ENCODE data around the gene BRI3BP.

DNA sequence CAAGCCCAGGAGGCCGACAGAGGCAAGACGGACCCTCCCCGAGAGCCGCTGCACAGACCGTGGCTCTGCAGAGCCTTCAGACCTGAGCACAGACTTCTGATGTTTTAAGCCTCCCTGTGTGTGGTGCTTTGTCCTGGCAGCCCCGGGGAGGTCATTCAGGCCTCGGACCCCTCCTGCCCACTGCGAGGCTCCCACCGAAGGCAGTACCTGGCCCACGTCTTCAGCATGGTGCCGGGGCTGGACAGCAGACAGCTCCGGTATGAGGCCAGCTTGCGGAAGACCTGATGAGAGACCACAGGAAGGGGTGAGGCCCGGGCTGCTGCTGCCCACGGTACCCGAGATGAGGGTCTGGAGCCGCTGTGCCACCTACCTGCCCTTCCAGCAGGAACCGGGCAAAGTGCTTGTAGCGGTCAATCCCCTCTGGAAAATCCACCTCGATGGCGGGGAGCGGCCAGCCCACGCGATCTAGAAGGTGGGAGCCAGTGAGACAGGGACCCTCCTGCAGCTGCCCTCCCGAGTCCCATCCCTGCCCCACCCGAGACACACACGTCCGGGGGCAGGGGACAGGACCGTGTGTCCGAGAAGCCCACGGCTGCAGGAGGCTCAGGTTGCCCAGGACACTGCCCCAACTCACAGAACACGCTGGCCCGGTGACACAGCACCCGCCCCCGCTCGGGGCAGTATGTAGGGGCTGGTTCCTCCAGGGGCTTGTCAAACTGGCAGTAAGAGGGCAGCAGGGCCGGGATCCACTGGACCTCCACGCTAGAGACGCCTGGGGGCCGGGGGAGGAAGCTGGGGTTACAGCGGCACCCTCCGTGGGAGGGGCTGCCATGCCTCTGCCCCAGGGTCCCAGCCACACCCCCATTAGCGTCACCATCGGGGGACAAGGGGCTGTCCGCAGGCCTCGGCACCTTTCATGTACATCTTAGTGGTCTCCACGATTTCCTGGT, 43.4 kb upstream of the BRI3BP start:
- TF ChIP-seq, protein P1, sequence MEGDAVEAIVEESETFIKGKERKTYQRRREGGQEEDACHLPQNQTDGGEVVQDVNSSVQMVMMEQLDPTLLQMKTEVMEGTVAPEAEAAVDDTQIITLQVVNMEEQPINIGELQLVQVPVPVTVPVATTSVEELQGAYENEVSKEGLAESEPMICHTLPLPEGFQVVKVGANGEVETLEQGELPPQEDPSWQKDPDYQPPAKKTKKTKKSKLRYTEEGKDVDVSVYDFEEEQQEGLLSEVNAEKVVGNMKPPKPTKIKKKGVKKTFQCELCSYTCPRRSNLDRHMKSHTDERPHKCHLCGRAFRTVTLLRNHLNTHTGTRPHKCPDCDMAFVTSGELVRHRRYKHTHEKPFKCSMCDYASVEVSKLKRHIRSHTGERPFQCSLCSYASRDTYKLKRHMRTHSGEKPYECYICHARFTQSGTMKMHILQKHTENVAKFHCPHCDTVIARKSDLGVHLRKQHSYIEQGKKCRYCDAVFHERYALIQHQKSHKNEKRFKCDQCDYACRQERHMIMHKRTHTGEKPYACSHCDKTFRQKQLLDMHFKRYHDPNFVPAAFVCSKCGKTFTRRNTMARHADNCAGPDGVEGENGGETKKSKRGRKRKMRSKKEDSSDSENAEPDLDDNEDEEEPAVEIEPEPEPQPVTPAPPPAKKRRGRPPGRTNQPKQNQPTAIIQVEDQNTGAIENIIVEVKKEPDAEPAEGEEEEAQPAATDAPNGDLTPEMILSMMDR (IDR thresholded peaks at IDR 0.05), result no peak
- no peak for TF ChIP-seq POLR2A (IDR thresholded peaks at IDR 0.05)
